HepG2 (cell line): ENCODE results near the gene UBAC1. TPM values are rescaled to one million over a fixed set of nuclear protein-coding genes. Genes with fewer than 3 reads are reported as not detected.
A peak's percentile ranks its signal among the peaks of the same experiment; 100 is the strongest.

Source experiments
- FOXK1 ChIP-seq: sonication (generic); formaldehyde crosslinking; IDR thresholded peaks from 2 replicates; pipeline ENCODE4 v1.4.0; 2020; ENCODE audit warnings: low read depth, missing genetic modification reagents, borderline replicate concordance
- HNRNPLL ChIP-seq: fragments of 200-400 bp; formaldehyde crosslinking; IDR thresholded peaks from 2 replicates; pipeline ENCODE4 v1.6.1; 2017; ENCODE audit warnings: mild to moderate bottlenecking, low read depth, low read length; ENCODE audit not compliant: poor library complexity, severe bottlenecking
- MEIS1 ChIP-seq: sonication (generic); formaldehyde crosslinking; IDR thresholded peaks from 2 replicates; pipeline ENCODE4 v1.9.0; 2021; ENCODE audit warnings: mild to moderate bottlenecking, missing genetic modification reagents, moderate library complexity, borderline replicate concordance
- MTA1 ChIP-seq: sonication (generic); formaldehyde crosslinking; IDR thresholded peaks from 2 replicates; pipeline ENCODE4 v1.4.0; 2020; ENCODE audit warnings: missing genetic modification reagents, mild to moderate bottlenecking, borderline replicate concordance
- MXD4 ChIP-seq: IDR thresholded peaks from 2 replicates; pipeline ENCODE4 v1.6.1; 2016; ENCODE audit warnings: mild to moderate bottlenecking, missing biosample characterization, missing genetic modification reagents
- PLRG1 ChIP-seq: fragments of 450-650 bp; conservative IDR thresholded peaks from 2 replicates; pipeline ENCODE4 v1.6.1; 2016
- SNAI1 ChIP-seq: sonication (generic); formaldehyde crosslinking; IDR thresholded peaks from 2 replicates; pipeline ENCODE4 v1.5.0; 2020; ENCODE audit warnings: mild to moderate bottlenecking, missing genetic modification reagents, borderline replicate concordance
- TAF1 ChIP-seq: sonication (generic); formaldehyde crosslinking; IDR thresholded peaks from 2 replicates; pipeline ENCODE4 v1.4.0; 2020; ENCODE audit warnings: missing genetic modification reagents
- ZFP90 ChIP-seq: sonication (generic); formaldehyde crosslinking; IDR thresholded peaks from 2 replicates; pipeline ENCODE4 v1.8.0; 2022; ENCODE audit warnings: missing genetic modification reagents, mild to moderate bottlenecking, inconsistent platforms, borderline replicate concordance
- ZNF788 ChIP-seq: sonication (generic); formaldehyde crosslinking; IDR thresholded peaks from 2 replicates; pipeline ENCODE4 v1.5.0; 2020; ENCODE audit warnings: mild to moderate bottlenecking, missing genetic modification reagents, borderline replicate concordance
- ZNF841 ChIP-seq: sonication (generic); formaldehyde crosslinking; IDR thresholded peaks from 2 replicates; pipeline ENCODE4 v1.8.1; 2023; ENCODE audit warnings: missing genetic modification reagents, borderline replicate concordance
- polyA plus RNA-seq, 8 experiments: library from polyadenylated mRNA; depleted of rRNA in 3 of 8; stranded (reverse) in 7 of 8; unstranded in 1 of 8; fragments of >200 nt; fragmentation: Illumina TruSeq in 4 of 8; extraction: Trizol in 4 of 8; gene quantifications; 2 replicates each; pipeline versions ENCODE4 v1.2.1 to v1.2.3, GENCODE V29; 2011 to 2016; ENCODE audit warnings: low read depth in 4 of 8, missing spikeins in 1 of 8, mixed read lengths in 1 of 8; ENCODE audit not compliant: insufficient read depth in 1 of 8
- total RNA-seq, 5 experiments: library from RNA; depleted of rRNA; stranded (reverse); fragments of >200 nt; fragmentation: Illumina TruSeq; extraction: Trizol; gene quantifications; 2 replicates each; pipeline ENCODE4 v1.2.3, GENCODE V29; 2016; ENCODE audit warnings: low read depth in 1 of 5
- TF ChIP-seq, protein P1 (sequence below), 2 experiments: sonication (generic) in 1 of 2; formaldehyde crosslinking in 1 of 2; IDR thresholded peaks; 2 replicates each; pipeline versions ENCODE4 v1.6.1 to v1.9.0; 2014 to 2022; ENCODE audit warnings: antibody characterized with exemption in 1 of 2, borderline replicate concordance in 1 of 2, inconsistent platforms in 1 of 2, low read depth in 1 of 2, missing genetic modification reagents in 1 of 2
- TF ChIP-seq, protein P2 (sequence below): sonication (generic); formaldehyde crosslinking; IDR thresholded peaks from 2 replicates; pipeline ENCODE4 v1.4.0; 2020; ENCODE audit warnings: missing genetic modification reagents; ENCODE audit errors: not compliant biosample characterization
- TF ChIP-seq, protein P3 (sequence below): sonication (generic); formaldehyde crosslinking; IDR thresholded peaks from 2 replicates; pipeline ENCODE4 v1.4.0; 2020; ENCODE audit warnings: mild to moderate bottlenecking, missing genetic modification reagents, borderline replicate concordance
- TF ChIP-seq, protein P4 (sequence below): sonication (generic); formaldehyde crosslinking; IDR thresholded peaks from 2 replicates; pipeline ENCODE4 v1.4.0; 2020; ENCODE audit warnings: missing genetic modification reagents
- TF ChIP-seq, protein P5 (sequence below): conservative IDR thresholded peaks from 2 replicates; pipeline ENCODE4 v1.6.1; 2018; ENCODE audit warnings: missing genetic modification reagents

UBAC1 gene
- total and polyA plus RNA-seq, 2 of the 13 experiments (the other 11 are each of a cell fraction or from before 2014, with no cell fraction given): 32.2 to 34.1 TPM

DNA sequence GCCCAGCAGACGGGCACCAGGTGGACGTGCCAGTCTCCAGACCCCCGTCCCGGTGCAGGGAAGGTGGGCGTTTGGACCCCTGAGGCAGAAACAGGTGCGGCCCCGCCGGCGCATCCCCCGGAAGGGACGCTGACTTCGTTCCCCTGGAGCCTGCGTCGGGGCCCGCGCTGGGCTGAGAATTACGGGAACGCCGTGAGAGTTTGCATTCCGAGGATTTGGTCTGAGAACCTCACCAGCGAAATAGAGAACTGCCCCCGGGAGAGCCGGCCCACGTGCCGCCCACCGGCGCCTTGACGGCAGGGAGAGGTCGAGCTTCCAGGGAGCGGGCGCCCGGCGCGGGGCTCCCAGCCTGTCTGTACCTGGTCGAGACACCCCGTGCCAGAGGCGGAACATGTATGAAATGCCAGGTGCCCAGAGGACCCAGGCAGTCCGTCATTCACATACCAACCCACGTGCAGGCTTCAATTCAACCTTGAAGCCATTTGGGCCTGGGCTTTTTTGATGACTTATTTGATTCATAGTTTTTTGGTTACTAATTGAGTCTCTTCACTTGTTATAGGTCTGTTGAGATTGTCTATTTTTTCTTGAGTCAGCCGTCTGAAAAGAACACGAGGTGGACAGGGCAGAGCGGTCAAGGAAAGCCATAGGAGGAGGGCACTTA lies 53.0 kb downstream of the UBAC1 start (continued):
- TF ChIP-seq MTA1 (0 out of 2 replicates have a peak, but pooled peaks have one; percentile 27), TAF1 (0 out of 2 replicates have a peak, but pooled peaks have one; percentile 2), ZNF788 (CRISPR knock-in tag) (0 out of 2 replicates have a peak, but pooled peaks have one; percentile 21), ZNF841 (CRISPR knock-in tag) (no peak), ZFP90 (CRISPR knock-in tag) (peak; percentile 77; the same call in 1 of the 2 replicates), HNRNPLL (peak; percentile 68), SNAI1 (CRISPR knock-in tag) (peak; percentile 66; the same call in 1 of the 2 replicates), MXD4 (peak; percentile 68; the same call in 1 of the 2 replicates), FOXK1 (CRISPR knock-in tag) (no peak), PLRG1 (no peak), MEIS1 (CRISPR knock-in tag) (0 out of 2 replicates have a peak, but pooled peaks have one; percentile 11)
- TF ChIP-seq, protein P1, sequence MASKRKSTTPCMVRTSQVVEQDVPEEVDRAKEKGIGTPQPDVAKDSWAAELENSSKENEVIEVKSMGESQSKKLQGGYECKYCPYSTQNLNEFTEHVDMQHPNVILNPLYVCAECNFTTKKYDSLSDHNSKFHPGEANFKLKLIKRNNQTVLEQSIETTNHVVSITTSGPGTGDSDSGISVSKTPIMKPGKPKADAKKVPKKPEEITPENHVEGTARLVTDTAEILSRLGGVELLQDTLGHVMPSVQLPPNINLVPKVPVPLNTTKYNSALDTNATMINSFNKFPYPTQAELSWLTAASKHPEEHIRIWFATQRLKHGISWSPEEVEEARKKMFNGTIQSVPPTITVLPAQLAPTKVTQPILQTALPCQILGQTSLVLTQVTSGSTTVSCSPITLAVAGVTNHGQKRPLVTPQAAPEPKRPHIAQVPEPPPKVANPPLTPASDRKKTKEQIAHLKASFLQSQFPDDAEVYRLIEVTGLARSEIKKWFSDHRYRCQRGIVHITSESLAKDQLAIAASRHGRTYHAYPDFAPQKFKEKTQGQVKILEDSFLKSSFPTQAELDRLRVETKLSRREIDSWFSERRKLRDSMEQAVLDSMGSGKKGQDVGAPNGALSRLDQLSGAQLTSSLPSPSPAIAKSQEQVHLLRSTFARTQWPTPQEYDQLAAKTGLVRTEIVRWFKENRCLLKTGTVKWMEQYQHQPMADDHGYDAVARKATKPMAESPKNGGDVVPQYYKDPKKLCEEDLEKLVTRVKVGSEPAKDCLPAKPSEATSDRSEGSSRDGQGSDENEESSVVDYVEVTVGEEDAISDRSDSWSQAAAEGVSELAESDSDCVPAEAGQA (IDR thresholded peaks at IDR 0.05; ENCODE audit: low read depth): no peak
- TF ChIP-seq, protein P1 (CRISPR knock-in tag; IDR thresholded peaks at IDR 0.05; ENCODE audit: borderline replicate concordance): peak; percentile 95
- TF ChIP-seq, protein P2, sequence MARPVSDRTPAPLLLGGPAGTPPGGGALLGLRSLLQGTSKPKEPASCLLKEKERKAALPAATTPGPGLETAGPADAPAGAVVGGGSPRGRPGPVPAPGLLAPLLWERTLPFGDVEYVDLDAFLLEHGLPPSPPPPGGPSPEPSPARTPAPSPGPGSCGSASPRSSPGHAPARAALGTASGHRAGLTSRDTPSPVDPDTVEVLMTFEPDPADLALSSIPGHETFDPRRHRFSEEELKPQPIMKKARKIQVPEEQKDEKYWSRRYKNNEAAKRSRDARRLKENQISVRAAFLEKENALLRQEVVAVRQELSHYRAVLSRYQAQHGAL (CRISPR knock-in tag): no peak
- TF ChIP-seq, protein P3, sequence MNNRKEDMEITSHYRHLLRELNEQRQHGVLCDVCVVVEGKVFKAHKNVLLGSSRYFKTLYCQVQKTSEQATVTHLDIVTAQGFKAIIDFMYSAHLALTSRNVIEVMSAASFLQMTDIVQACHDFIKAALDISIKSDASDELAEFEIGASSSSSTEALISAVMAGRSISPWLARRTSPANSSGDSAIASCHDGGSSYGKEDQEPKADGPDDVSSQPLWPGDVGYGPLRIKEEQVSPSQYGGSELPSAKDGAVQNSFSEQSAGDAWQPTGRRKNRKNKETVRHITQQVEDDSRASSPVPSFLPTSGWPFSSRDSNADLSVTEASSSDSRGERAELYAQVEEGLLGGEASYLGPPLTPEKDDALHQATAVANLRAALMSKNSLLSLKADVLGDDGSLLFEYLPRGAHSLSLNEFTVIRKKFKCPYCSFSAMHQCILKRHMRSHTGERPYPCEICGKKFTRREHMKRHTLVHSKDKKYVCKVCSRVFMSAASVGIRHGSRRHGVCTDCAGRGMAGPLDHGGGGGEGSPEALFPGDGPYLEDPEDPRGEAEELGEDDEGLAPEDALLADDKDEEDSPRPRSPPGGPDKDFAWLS (CRISPR knock-in tag): no peak
- TF ChIP-seq, protein P4, sequence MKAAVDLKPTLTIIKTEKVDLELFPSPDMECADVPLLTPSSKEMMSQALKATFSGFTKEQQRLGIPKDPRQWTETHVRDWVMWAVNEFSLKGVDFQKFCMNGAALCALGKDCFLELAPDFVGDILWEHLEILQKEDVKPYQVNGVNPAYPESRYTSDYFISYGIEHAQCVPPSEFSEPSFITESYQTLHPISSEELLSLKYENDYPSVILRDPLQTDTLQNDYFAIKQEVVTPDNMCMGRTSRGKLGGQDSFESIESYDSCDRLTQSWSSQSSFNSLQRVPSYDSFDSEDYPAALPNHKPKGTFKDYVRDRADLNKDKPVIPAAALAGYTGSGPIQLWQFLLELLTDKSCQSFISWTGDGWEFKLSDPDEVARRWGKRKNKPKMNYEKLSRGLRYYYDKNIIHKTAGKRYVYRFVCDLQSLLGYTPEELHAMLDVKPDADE (CRISPR knock-in tag): no peak
- TF ChIP-seq, protein P5, sequence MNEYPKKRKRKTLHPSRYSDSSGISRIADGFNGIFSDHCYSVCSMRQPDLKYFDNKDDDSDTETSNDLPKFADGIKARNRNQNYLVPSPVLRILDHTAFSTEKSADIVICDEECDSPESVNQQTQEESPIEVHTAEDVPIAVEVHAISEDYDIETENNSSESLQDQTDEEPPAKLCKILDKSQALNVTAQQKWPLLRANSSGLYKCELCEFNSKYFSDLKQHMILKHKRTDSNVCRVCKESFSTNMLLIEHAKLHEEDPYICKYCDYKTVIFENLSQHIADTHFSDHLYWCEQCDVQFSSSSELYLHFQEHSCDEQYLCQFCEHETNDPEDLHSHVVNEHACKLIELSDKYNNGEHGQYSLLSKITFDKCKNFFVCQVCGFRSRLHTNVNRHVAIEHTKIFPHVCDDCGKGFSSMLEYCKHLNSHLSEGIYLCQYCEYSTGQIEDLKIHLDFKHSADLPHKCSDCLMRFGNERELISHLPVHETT (CRISPR knock-in tag): no peak
